SH-SY5Y (cell line): Measurements from ENCODE around the gene PLSCR4.

Experiments
- GATA2 ChIP-seq: IDR thresholded peaks from 2 replicates; pipeline ENCODE4 v1.6.1; 2011; ENCODE audit warnings: mild to moderate bottlenecking, low read depth, low read length
- GATA3 ChIP-seq: IDR thresholded peaks from 2 replicates; pipeline ENCODE4 v1.6.1; 2011; ENCODE audit warnings: low read depth, mild to moderate bottlenecking, low read length, moderate library complexity

DNA sequence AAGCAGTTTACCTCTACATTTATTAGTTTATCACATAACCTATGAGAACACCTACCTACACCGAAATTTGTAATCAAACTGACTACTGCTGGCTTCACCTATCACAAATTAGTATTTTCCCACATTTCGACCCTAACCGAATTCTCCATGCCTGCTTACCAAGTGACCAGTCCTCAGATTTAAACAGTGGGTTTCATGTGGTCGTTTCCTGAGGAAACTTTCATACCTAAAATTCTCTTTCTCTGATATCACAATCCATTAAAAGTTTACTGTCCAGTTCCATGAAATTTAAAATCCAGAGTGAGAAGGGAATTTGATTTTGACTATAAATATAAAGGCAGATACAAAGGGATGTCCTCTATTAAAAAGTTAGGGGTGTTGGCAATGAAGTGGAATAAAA is 91.9 kb downstream of the PLSCR4 start:
- TF ChIP-seq GATA3 (no peak), GATA2 (no peak)
